ENCODE data around the gene TMTC4.

GRCh38 chr13:100659578-100659977 lies 15.0 kb downstream of the TMTC4 start:
- TF ChIP-seq CTCF (IDR thresholded peaks at IDR 0.05) (no peak), POLR2AphosphoS5 (IDR thresholded peaks at IDR 0.05) (no peak)
